GM12892 (cell line): ENCODE measurements around the gene ZNF594.

ENCODE experiments used
- POLR2A ChIP-seq: IDR thresholded peaks from 2 replicates; pipeline ENCODE4 v1.6.1; 2011; ENCODE audit warnings: low read depth, low read length, control low read depth
- TAF1 ChIP-seq: IDR thresholded peaks from 2 replicates; pipeline ENCODE4 v1.6.1; 2011; ENCODE audit warnings: low read depth, mild to moderate bottlenecking, control low read depth, low read length, borderline replicate concordance

DNA sequence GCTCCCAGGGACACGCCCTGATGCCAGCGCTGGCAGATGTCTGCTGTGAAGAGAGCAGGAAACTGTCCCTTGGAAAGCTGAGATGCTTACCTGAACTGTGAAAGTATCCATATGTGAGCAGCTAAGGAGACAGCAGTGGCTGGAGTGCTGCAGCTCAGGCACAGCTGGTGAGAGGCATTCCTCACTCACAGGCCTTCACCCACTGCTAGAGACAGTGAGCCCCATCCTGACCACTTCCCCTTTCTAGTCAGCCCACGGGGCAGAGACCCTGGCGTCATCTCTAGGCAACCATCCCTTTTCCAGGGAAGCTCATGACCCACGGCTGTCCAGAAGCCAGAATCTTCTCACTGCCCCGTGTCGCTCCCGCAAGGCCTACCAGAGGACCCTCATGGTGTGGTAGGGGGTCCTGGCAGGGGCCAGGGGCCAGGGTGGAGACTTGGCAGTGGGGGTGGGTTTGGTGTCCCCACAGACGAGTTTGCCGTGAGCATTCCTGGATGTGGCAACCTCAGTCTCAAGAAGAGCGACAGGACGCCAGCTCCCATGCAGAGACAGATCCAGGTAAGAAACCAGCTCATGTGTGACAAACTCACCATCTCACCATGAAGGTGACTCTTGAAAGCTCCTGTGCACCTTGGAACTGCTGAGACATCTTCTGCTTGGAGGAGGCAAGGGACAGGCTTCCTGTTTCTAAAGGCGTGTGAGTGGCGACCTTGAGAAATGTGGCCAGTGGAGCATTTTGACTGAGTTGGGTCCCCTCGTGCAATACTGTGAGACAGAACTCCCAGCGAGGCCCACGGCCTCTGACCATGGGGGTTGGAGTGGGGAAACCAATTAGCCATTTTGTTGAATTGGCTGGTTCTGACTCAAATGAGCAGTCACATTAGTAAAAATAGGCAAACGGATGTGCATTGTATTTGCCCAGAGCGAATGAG lies 43.2 kb upstream of the ZNF594 start, which contains the start of gene SCIMP:
- TF ChIP-seq POLR2A (peak; percentile 93; the same call in 1 of the 2 replicates), TAF1 (peak; percentile 58)
